Forelimb muscle (tissue), 1 donor: ENCODE results near the gene ARSJ. TPM values are rescaled to one million over a fixed set of nuclear protein-coding genes. Genes with fewer than 3 reads are reported as not detected.
"Not testable (repeated sequence)": the region's sequence is repeated elsewhere in the genome, so short reads cannot be mapped to it uniquely, and the experiment has no call there.

Source experiments
- DNase-seq: peaks from one replicate; pipeline ENCODE4 v3.0.0-alpha.2; 2013; ENCODE audit warnings: low read depth
- polyA plus RNA-seq: library from polyadenylated mRNA; unstranded; fragments of 120-200 nt; gene quantifications from one replicate; pipeline ENCODE4 v1.2.1, GENCODE V29; 2013; ENCODE audit not compliant: insufficient read length

ARSJ gene
- 3.9 TPM for polyA plus RNA-seq

- DNase-seq, result no peak
Measured at GRCh38 chr4:113979148-113979904, at the start of gene ARSJ. Gene ARSJ (minus strand): TSS chr4:113979647. CDS start chr4:113978834, 813 bp downstream.

- DNase-seq, result no peak
Measured at GRCh38 chr4:114028071-114028470, 48.6 kb upstream of the ARSJ start.

- DNase-seq, result no peak
Measured at GRCh38 chr4:114027596-114027995, 48.1 kb upstream of the ARSJ start.

GRCh38 chr4:114026447-114026846 is 47.0 kb upstream of the ARSJ start:
- no peak for DNase-seq

- DNase-seq, result no peak
Measured at GRCh38 chr4:114025176-114025777, 45.8 kb upstream of the ARSJ start.

- no peak for DNase-seq
Measured at GRCh38 chr4:114021451-114021850, 42.0 kb upstream of the ARSJ start.

- DNase-seq, result no peak
Measured at GRCh38 chr4:114019969-114020358, 40.5 kb upstream of the ARSJ start.

GRCh38 chr4:114019276-114019968 is 40.0 kb upstream of the ARSJ start:
- DNase-seq, result no peak

GRCh38 chr4:114017120-114017917 is 37.9 kb upstream of the ARSJ start:
- no peak for DNase-seq

GRCh38 chr4:114015444-114015899 is 36.0 kb upstream of the ARSJ start:
- DNase-seq, result no peak

GRCh38 chr4:114013201-114013600 is 33.8 kb upstream of the ARSJ start:
- DNase-seq, result not testable (repeated sequence)

- DNase-seq, result no peak
Measured at GRCh38 chr4:114012749-114013148, 33.3 kb upstream of the ARSJ start.

GRCh38 chr4:114005569-114006442 is 26.4 kb upstream of the ARSJ start:
- peak; percentile 46 for DNase-seq

GRCh38 chr4:114004483-114005226 is 25.2 kb upstream of the ARSJ start:
- DNase-seq, result not testable (repeated sequence)

GRCh38 chr4:113998531-113998930 is 19.1 kb upstream of the ARSJ start:
- no peak for DNase-seq

- DNase-seq, result no peak
Measured at GRCh38 chr4:113998079-113998478, 18.6 kb upstream of the ARSJ start.

- no peak for DNase-seq
Measured at GRCh38 chr4:113997206-113997605, 17.8 kb upstream of the ARSJ start.

- no peak for DNase-seq
Measured at GRCh38 chr4:113996599-113997177, 17.2 kb upstream of the ARSJ start.

GRCh38 chr4:113993887-113994286 is 14.4 kb upstream of the ARSJ start:
- no peak for DNase-seq

- no peak for DNase-seq
Measured at GRCh38 chr4:113990886-113991285, 11.4 kb upstream of the ARSJ start.
